GM12878 (cell line): ENCODE data around the gene OCLN. TPM values are rescaled to one million over a fixed set of nuclear protein-coding genes. Genes with fewer than 3 reads are reported as not detected.

ENCODE experiments used
- ATAC-seq: fragments of 200-7000 bp; cut with Tn5 transposase; 3 replicates; pipeline ENCODE4 v1.9.1; 2020; ENCODE audit warnings: mild to moderate bottlenecking, moderate library complexity
- BruUV-seq: library from RNA; stranded (reverse); fragments of 400-500 nt; replicated peaks from 2 replicates; lab custom pipeline; 2021; lab: Mats Ljungman, UMichigan
- CTCF ChIA-PET: fragments of 300-600 bp; sonication (Branson Sonifier 250); formaldehyde crosslinking; extraction: SDS; loops from one replicate; lab custom pipeline; 2021; ENCODE audit warnings: inconsistent platforms; lab: Yijun Ruan, JAX
- POLR2A ChIA-PET: fragments of 350-600 bp; formaldehyde crosslinking; extraction: SDS; loops from one replicate; lab custom pipeline; 2021; ENCODE audit warnings: inconsistent platforms; lab: Charles Lee
- RAD21 ChIA-PET: fragments of 300-600 bp; sonication (Branson Sonifier 250); formaldehyde crosslinking; loops from one replicate; lab custom pipeline; 2023; ENCODE audit warnings: antibody characterized with exemption; ENCODE audit not compliant: unreplicated experiment; lab: Charles Lee
- SMC1A ChIA-PET: fragments of 300-600 bp; sonication (Branson Sonifier 250); formaldehyde crosslinking; loops from one replicate; lab custom pipeline; 2023; ENCODE audit not compliant: unreplicated experiment, uncharacterized antibody; lab: Charles Lee
- DNase-seq: peaks from one replicate; pipeline ENCODE4 v3.0.0-alpha.2; 2011; ENCODE audit warnings: low read depth, low spot score
- FAIRE-seq: peaks from 3 replicates; lab custom pipeline; 2011; peaks lifted over from hg19 to GRCh38; lab: Jason Lieb, UNC
- H2AFZ ChIP-seq: 2 replicates; pipeline ENCODE4 v1.6.0; 2011; ENCODE audit warnings: low read depth, low read length, control low read depth; ENCODE audit not compliant: control insufficient read depth
- H3K27ac ChIP-seq: 2 replicates; pipeline ENCODE4 v1.5.1; 2011; ENCODE audit warnings: control low read depth; ENCODE audit not compliant: control insufficient read depth, insufficient read depth
- H3K27me3 ChIP-seq, 2 experiments: replicated peaks in 1 of 2; 2 replicates each; pipeline versions ENCODE4 v1.6.0 to v1.6.1; 2011; ENCODE audit warnings: low read length in 1 of 2; ENCODE audit not compliant: control insufficient read depth in 2 of 2, insufficient read depth in 2 of 2
- H3K36me3 ChIP-seq, 2 experiments: 2 replicates each; pipeline ENCODE4 v1.5.1; 2011; ENCODE audit warnings: low read length in 1 of 2; ENCODE audit not compliant: control insufficient read depth in 2 of 2, insufficient read depth in 2 of 2
- H3K4me1 ChIP-seq: 2 replicates; pipeline ENCODE4 v1.6.1; 2011; ENCODE audit warnings: mild to moderate bottlenecking, low read length, moderate library complexity, mixed read lengths; ENCODE audit not compliant: control insufficient read depth, insufficient read depth
- H3K4me2 ChIP-seq: 2 replicates; pipeline ENCODE4 v1.6.0; 2011; ENCODE audit warnings: control low read depth; ENCODE audit not compliant: control insufficient read depth, insufficient read depth
- H3K4me3 ChIP-seq: fragments of 200-600 bp; sonication (generic); 2 replicates; pipeline ENCODE4 v1.5.1; 2016
- H3K79me2 ChIP-seq: 2 replicates; pipeline ENCODE4 v1.6.0; 2011; ENCODE audit warnings: low read length; ENCODE audit not compliant: control insufficient read depth, insufficient read depth
- H3K9ac ChIP-seq: 2 replicates; pipeline ENCODE4 v1.8.0; 2011; ENCODE audit warnings: low read length, control low read depth, mixed read lengths; ENCODE audit not compliant: control insufficient read depth, insufficient read depth
- H3K9me3 ChIP-seq: replicated peaks from 3 replicates; pipeline ENCODE4 v1.5.1; 2011; ENCODE audit warnings: mild to moderate bottlenecking, low read length; ENCODE audit not compliant: control insufficient read depth, insufficient read depth
- H4K20me1 ChIP-seq: 2 replicates; pipeline ENCODE4 v1.6.0; 2011; ENCODE audit not compliant: control insufficient read depth, insufficient read depth
- FOXM1 ChIP-seq: IDR thresholded peaks from 2 replicates; pipeline ENCODE4 v1.6.1; 2012; ENCODE audit warnings: low read depth, mild to moderate bottlenecking, inconsistent platforms, low read length, moderate library complexity
- GATAD2B ChIP-seq: fragments of 450-650 bp; conservative IDR thresholded peaks from 2 replicates; pipeline ENCODE4 v1.6.1; 2017; ENCODE audit warnings: low read depth, mild to moderate bottlenecking, moderate library complexity
- HCFC1 ChIP-seq: fragments of 150-350 bp; IDR thresholded peaks from 2 replicates; pipeline ENCODE4 v1.6.1; 2014; ENCODE audit warnings: low read length
- MTA2 ChIP-seq: fragments of 450-650 bp; IDR thresholded peaks from 2 replicates; pipeline ENCODE4 v1.6.1; 2016; ENCODE audit warnings: low read depth, mild to moderate bottlenecking, moderate library complexity
- NRF1 ChIP-seq: conservative IDR thresholded peaks from 2 replicates; pipeline ENCODE4 v1.6.1; 2011; ENCODE audit warnings: mild to moderate bottlenecking, low read depth, low read length, improper control_type of control experiment
- ZNF217 ChIP-seq: fragments of 450-650 bp; IDR thresholded peaks from 2 replicates; pipeline ENCODE4 v1.6.1; 2017; ENCODE audit warnings: antibody characterized with exemption, mild to moderate bottlenecking
- ZNF622 ChIP-seq: fragments of 450-650 bp; IDR thresholded peaks from 2 replicates; pipeline ENCODE4 v1.6.1; 2017; ENCODE audit warnings: mild to moderate bottlenecking, inconsistent platforms
- WGBS: methylation state at CpG from one replicate; pipeline ENCODE4 v1.1.6; 2016; ENCODE audit warnings: low lambda C conversion rate; ENCODE audit not compliant: insufficient replicate concordance, insufficient coverage; ENCODE audit errors: missing lambda C conversion rate; 5-methylcytosine and 5-hydroxymethylcytosine counted together
- in situ Hi-C: fragments of 300-500 bp; cut with MboI; formaldehyde crosslinking; loops from 9 replicates; pipeline ENCODE4 v1.14.3; 2018; ENCODE audit warnings: mixed read lengths
- intact Hi-C: fragments of 100-400 bp; cut with micrococcal nuclease; formaldehyde crosslinking; loops from one replicate; pipeline ENCODE4 v1.14.2; 2022; ENCODE audit not compliant: unreplicated experiment
- polyA plus RNA-seq, 11 experiments: library from polyadenylated mRNA; depleted of rRNA in 4 of 11; unstranded in 6 of 11; stranded (reverse) in 5 of 11; fragments of >200 nt; fragmentation: Nextera tagmentation in 4 of 11; fragmentation: Illumina TruSeq in 1 of 11; extraction: Ambion mirVana in 4 of 11; extraction: Trizol in 1 of 11; gene quantifications; 1 replicate in 1 of 11; 2 replicates in 10 of 11; pipeline versions ENCODE4 v1.2.1 to v1.2.3, GENCODE V29; 2011 to 2016; ENCODE audit warnings: inconsistent platforms in 2 of 11, missing spikeins in 2 of 11, low read depth in 1 of 11
- total RNA-seq, 4 experiments: library from RNA; depleted of rRNA in 3 of 4; stranded (reverse); fragments of >200 nt in 3 of 4; fragmentation: Illumina TruSeq in 1 of 4; extraction: Trizol in 1 of 4; gene quantifications; 2 replicates each; pipeline versions ENCODE4 v1.2.1 to v1.2.3, GENCODE V29; 2013 to 2021
- TF ChIP-seq, protein P1 (sequence below): IDR thresholded peaks from 2 replicates; pipeline ENCODE4 v1.6.1; 2012; ENCODE audit warnings: low read depth, low read length, improper control_type of control experiment
- TF ChIP-seq, protein P2 (sequence below): IDR thresholded peaks from 2 replicates; pipeline ENCODE4 v1.6.1; 2011; ENCODE audit warnings: borderline replicate concordance, low read depth, mild to moderate bottlenecking, moderate library complexity, mixed read lengths, low read length; ENCODE audit not compliant: insufficient read depth; ENCODE audit errors: extremely low read length
- TF ChIP-seq, protein P3 (sequence below): IDR thresholded peaks from 2 replicates; pipeline ENCODE4 v1.6.1; 2011; ENCODE audit warnings: borderline replicate concordance, low read depth, mild to moderate bottlenecking, moderate library complexity, low read length; ENCODE audit not compliant: insufficient read depth, poor library complexity, severe bottlenecking
- TF ChIP-seq, protein P4 (sequence below): fragments of 450-650 bp; formaldehyde crosslinking; IDR thresholded peaks from 2 replicates; pipeline ENCODE4 v1.4.0; 2020; ENCODE audit warnings: mild to moderate bottlenecking, moderate library complexity

The OCLN gene
- total and polyA plus RNA-seq, 10 of the 15 experiments (the other 5 are each of a cell fraction or from before 2014, with no cell fraction given) = 2.0 to 26.5 (median 17.0) TPM

DNA sequence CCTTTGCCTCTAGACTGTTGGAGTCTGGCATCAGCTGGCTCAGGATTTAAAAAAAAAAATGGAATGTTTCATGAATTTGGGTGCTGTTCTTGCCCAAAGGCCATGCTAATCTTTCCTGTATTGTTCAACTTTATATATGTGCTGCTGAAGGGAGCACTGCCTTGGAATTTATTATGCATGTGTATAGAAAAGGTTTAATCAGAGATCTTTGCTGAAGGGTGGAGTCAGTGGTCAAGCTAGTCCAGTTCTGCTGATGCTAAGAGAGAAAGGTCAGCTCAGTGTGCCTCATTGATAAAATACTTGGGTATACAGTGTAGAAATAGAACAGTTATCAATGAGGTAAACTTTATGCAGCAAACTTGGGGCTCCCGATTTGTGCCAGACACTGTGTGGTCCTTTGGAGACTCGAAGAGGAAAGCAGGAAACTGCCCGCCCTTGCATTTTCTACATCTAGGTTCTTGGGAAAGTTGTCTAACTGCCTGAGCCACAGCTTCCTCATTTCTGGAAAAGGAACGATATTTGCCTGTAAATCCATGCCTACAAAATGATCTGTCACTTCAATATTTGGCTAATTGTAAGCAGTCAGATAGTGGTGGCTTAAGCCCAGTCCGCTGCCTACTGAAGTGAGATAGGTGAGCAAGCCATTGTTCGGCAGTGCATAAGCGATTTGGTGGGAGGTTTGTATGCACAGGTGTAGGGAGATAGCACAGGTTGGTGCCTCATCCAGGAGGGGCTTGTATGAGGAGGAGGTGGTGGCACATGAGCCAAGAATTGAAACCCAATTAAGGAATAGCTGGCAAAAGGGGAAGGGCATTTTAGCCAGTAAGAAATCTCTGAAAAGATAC, 38.2 kb downstream of the OCLN start:
- no peaks in the 10 kb centered on the region for H3K79me2 ChIP-seq
- ChIA-PET POLR2A (no interaction called here), CTCF (interaction anchor here (0.6 kb wide), 1 partner anchor 662 kb away, joined by 3 read pairs; no protein-coding TSS in a partner anchor), RAD21 (no interaction called here), SMC1A (no interaction called here)
- H2AFZ ChIP-seq = no peak overlapping the region
- no TSS peak for BruUV-seq
- H3K27me3 ChIP-seq = no peaks in the 10 kb centered on the region
- H3K4me2 ChIP-seq = no peak overlapping the region
- no peak for DNase-seq
- intact Hi-C loops = no loop called here
- ATAC-seq = no peak
- FAIRE-seq = no peak
- H3K4me3 ChIP-seq = no peak overlapping the region
- H3K36me3 ChIP-seq = no peaks in the 10 kb centered on the region
- WGBS = 75% methylated on average over 7 of the region's 7 CpGs
- in situ Hi-C loops = no loop called here
- H3K9ac ChIP-seq = no peak overlapping the region
- no peak overlapping the region for H3K27ac ChIP-seq
- no peaks in the 10 kb centered on the region for H3K4me1 ChIP-seq
- H3K9me3 ChIP-seq = no peaks in the 10 kb centered on the region
- no peaks in the 10 kb centered on the region for H4K20me1 ChIP-seq
- TF ChIP-seq GATAD2B (no peak), NRF1 (no peak), HCFC1 (no peak), ZNF217 (no peak), ZNF622 (no peak), MTA2 (no peak), FOXM1 (no peak)
- TF ChIP-seq, protein P1, sequence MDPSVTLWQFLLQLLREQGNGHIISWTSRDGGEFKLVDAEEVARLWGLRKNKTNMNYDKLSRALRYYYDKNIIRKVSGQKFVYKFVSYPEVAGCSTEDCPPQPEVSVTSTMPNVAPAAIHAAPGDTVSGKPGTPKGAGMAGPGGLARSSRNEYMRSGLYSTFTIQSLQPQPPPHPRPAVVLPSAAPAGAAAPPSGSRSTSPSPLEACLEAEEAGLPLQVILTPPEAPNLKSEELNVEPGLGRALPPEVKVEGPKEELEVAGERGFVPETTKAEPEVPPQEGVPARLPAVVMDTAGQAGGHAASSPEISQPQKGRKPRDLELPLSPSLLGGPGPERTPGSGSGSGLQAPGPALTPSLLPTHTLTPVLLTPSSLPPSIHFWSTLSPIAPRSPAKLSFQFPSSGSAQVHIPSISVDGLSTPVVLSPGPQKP = no peak
- TF ChIP-seq, protein P2, sequence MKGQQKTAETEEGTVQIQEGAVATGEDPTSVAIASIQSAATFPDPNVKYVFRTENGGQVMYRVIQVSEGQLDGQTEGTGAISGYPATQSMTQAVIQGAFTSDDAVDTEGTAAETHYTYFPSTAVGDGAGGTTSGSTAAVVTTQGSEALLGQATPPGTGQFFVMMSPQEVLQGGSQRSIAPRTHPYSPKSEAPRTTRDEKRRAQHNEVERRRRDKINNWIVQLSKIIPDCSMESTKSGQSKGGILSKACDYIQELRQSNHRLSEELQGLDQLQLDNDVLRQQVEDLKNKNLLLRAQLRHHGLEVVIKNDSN = no peak
- TF ChIP-seq, protein P3, sequence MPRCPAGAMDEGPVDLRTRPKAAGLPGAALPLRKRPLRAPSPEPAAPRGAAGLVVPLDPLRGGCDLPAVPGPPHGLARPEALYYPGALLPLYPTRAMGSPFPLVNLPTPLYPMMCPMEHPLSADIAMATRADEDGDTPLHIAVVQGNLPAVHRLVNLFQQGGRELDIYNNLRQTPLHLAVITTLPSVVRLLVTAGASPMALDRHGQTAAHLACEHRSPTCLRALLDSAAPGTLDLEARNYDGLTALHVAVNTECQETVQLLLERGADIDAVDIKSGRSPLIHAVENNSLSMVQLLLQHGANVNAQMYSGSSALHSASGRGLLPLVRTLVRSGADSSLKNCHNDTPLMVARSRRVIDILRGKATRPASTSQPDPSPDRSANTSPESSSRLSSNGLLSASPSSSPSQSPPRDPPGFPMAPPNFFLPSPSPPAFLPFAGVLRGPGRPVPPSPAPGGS = no peak
- TF ChIP-seq, protein P4, sequence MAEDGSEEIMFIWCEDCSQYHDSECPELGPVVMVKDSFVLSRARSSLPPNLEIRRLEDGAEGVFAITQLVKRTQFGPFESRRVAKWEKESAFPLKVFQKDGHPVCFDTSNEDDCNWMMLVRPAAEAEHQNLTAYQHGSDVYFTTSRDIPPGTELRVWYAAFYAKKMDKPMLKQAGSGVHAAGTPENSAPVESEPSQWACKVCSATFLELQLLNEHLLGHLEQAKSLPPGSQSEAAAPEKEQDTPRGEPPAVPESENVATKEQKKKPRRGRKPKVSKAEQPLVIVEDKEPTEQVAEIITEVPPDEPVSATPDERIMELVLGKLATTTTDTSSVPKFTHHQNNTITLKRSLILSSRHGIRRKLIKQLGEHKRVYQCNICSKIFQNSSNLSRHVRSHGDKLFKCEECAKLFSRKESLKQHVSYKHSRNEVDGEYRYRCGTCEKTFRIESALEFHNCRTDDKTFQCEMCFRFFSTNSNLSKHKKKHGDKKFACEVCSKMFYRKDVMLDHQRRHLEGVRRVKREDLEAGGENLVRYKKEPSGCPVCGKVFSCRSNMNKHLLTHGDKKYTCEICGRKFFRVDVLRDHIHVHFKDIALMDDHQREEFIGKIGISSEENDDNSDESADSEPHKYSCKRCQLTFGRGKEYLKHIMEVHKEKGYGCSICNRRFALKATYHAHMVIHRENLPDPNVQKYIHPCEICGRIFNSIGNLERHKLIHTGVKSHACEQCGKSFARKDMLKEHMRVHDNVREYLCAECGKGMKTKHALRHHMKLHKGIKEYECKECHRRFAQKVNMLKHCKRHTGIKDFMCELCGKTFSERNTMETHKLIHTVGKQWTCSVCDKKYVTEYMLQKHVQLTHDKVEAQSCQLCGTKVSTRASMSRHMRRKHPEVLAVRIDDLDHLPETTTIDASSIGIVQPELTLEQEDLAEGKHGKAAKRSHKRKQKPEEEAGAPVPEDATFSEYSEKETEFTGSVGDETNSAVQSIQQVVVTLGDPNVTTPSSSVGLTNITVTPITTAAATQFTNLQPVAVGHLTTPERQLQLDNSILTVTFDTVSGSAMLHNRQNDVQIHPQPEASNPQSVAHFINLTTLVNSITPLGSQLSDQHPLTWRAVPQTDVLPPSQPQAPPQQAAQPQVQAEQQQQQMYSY (CRISPR knock-in tag) = no peak
